SIG-M5 treated with dmso at 0.1 percent for 504 hours (cell line): ENCODE results near the gene RSL1D1.
"Not testable (repeated sequence)": the region's sequence is repeated elsewhere in the genome, so short reads cannot be mapped to it uniquely, and the experiment has no call there.

Experiments used
- DNase-seq: peaks from one replicate; lab custom pipeline; 2025; ENCODE audit not compliant: unreplicated experiment; lab: John Stamatoyannopoulos, UW

The RSL1D1 gene

GRCh38 chr16:11799509-11800381, 51.6 kb downstream of the RSL1D1 start:
- DNase-seq: peak; percentile 71

- no peak for DNase-seq
These were observed 52.3 kb downstream of the RSL1D1 start for GRCh38 chr16:11799017-11799381.

DNA sequence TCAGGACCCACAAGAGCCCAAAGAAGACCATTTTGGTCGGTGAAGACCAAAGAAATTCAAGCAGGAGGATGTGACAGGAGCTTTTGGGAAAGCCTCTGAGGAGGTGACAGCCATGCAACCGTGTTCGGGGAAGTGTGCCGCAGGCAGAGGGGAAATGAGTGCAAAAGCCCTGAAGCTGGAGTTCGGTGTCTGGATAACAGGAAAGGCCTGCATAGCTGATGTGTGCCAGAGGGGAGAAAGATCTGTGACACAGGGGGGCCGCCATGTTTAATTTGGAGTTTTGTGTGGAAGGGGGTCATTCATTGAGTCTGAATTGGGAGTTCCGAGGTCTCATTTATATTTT, 53.4 kb downstream of the RSL1D1 start:
- no peak for DNase-seq

GRCh38 chr16:11797166-11797956, 54.0 kb downstream of the RSL1D1 start, which contains the start of gene ZC3H7A:
ZC3H7A (minus strand) TSS chr16:11797258; CDS start chr16:11782354, 14,904 bp downstream.
- peak; percentile 93 for DNase-seq

DNA sequence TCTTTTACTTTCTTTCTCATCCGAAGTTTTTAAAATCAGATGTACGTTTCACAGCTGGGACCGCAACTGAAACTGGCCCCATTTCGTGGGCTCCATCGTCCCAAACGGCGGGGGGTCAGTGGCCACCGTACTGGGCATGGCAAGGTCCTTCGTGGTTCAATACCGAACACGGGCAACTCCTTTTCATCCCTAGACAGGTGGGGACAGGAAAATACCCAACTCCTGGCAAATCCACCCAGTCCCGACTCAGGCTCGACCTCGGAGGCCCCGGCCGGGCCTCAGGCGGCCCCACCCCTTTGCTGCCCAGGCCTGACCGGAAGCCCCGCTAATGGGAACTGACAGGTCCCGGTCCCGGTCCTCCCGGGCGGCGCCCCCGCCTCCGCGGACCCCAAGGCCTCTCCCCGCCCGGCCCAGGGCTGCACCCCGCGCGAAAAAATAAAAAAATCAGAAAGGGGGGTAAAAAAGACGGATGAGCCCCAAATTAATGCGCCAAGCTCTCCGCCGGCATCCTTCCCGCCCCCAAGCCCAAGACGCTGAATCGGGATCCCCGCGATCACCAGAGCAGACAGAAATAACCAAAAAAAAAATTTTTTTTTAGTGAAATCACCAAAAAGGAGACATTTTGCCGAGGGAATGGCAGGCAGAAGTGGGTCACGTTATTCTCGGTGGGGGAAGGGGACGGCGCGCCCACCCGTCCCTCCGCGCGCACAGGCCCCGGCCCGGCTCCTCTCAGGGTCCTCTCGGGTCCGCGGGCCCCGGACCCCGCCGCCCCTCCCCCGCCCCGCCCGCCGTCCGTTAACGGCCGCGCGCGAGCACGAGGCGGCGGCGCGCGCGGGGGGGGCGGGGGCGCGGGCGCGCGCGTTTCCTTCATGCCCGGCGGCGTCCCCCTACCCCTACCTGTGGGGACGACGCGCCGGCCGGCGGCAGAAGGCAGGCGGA, 54.8 kb downstream of the RSL1D1 start:
- DNase-seq: no peak

DNA sequence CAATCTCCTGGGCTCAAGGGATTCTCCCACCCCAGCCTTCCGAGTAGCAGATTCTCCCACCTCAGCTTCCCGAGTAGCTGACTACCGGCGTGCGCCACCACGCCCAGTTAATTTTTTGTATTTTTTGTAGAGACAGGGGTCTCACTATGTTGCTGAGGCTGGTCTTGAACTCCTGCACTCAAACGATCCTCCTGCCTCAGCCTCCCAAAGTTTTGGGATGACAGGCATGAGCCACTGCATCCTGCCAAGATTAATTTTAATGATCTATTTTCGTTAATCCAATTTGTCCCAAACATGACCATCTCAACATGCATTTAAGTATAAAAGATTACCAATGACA, 55.5 kb downstream of the RSL1D1 start:
- no peak for DNase-seq

- no peak for DNase-seq
These were observed 56.1 kb downstream of the RSL1D1 start for GRCh38 chr16:11794996-11795886.

GRCh38 chr16:11794447-11794846, 56.9 kb downstream of the RSL1D1 start:
- no peak for DNase-seq

DNA sequence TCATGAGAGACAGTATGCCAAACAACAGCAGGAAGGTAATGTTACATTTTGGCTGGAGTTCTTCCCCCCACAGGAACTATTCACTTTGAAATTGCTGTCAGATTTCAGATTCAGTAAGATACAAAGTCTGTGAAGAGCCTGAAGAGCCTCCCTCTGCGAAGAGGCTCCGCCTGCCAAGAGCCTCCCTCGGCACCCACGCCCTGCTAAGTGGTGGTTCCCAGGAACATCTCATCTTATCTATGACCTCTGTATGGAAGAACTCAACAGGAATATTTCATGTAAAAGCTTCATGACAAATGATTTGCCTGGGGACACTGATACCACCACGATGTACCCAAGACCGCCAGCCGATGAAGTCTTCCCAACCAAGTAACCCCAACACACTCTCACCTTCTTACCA, 57.5 kb downstream of the RSL1D1 start:
- no peak for DNase-seq

GRCh38 chr16:11792410-11793241, 58.7 kb downstream of the RSL1D1 start:
- no peak for DNase-seq

DNA sequence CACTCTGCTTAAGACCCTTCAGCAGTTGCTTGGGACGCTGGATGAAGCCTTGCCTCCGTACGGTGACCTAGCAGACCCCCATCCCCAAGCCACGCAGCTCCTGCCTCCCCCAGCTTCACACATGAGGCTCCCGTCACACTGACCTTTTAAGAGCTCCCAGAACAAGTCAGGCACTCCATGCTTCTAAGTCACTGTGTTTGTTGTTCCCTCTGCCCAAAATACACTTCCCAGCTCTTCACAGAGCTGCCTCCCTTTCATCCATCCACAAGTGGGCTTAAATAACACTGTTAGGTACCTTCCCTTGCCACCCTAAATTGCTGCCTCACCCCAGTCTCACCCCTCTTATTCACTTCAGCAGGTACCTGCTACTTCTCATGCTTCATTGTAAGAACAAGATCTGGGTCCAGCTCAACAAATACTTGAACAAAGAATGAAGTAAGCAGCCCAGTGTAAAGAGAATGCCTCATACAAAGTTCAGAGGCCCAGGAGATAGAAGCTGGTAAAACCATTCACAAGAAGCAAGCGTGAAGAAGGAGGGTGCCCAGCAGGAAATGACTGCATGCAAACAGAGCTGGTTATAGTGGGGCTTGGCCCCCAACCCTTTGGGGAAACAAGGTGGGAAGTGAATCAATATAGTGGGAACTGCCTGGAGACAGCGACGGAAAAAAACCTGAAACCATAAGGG, 60.1 kb downstream of the RSL1D1 start:
- DNase-seq: no peak

DNA sequence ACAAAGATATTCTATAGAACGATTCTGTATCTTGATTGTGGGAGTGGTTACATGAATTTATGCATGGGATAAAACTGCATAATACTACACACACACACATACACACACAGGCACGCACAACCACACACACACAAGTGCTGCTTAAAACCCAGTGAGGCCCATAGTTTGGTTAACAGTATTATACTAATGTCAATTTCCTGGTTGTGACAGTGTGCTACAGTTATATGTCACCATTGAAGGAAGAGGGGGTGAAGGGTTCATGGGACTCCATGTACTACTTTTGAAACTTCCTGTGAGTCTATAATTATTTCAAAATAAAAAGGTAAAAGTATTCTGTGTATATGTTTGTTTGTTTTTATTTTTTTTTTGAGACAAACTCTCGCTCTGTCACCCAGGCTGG, 62.4 kb downstream of the RSL1D1 start:
- no peak for DNase-seq

DNA sequence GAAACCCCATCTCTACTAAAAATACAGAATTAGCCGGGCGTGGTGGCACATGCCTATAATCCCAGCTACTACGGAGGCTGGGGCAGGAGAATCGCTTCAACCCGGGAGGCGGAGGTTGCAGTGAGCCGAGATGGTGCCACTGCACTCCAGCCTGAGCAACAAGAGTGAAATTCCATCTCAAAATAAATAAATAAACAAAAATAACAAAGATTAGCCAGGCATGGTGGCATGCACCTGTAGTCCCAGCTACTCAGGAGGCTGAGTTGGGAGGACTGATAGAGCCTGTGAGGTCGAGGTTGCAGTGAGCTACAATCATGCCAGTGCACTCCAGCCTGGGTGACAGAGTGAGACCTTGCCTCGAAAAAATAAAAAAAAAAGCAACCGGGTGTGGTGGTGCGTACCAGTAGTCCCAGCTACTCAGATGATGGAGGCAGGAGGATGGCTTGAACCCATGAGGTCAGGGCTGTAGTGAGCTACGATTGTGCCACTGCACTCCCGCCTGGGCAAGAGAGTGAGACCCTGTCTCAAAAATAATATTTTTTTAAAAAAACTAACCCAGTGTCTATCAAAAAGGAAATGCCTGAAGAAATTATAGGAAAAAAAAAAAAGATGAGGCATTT, 66.3 kb downstream of the RSL1D1 start:
- DNase-seq: not testable (repeated sequence)

- DNase-seq: not testable (repeated sequence)
These were observed 67.0 kb downstream of the RSL1D1 start for GRCh38 chr16:11784381-11784780.

DNA sequence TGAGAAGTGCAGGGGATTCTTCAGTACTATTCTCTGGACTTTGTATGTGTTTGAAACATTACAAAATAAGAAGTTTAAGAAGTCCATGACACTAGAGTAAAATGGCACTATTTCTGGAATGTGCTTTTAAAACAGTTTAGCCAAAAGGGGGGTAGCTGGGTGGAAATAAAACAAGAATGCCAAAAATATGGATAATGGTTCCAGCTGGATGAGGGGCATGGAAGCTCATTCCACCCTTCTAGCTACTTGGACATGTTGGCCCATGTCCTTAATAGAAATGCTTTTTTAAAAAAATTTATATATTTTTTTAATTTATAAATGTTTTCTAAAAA, 67.3 kb downstream of the RSL1D1 start:
- no peak for DNase-seq
